HEK293 (cell line): ENCODE data around the gene TRIB2.

Experiments
- CTCF ChIA-PET: fragments of 350-600 bp; formaldehyde crosslinking; extraction: SDS; loops from one replicate; lab custom pipeline; 2021; ENCODE audit warnings: antibody characterized with exemption; lab: Yijun Ruan, JAX
- POLR2A ChIA-PET: fragments of 300-600 bp; formaldehyde crosslinking; extraction: SDS; loops from one replicate; lab custom pipeline; 2020; ENCODE audit warnings: antibody characterized with exemption, inconsistent platforms; lab: Yijun Ruan, JAX
- H3K27ac ChIP-seq: fragments of 200-500 bp; sonication (Bioruptor generic); 2 replicates; pipeline ENCODE4 v1.5.1; 2014; ENCODE audit warnings: low read depth, low read length, control low read depth, inconsistent platforms; ENCODE audit errors: extremely low read depth
- H3K36me3 ChIP-seq, 2 experiments: fragments of 200-500 bp in 1 of 2; sonication (Bioruptor generic) in 1 of 2; 1 replicate in 1 of 2; 2 replicates in 1 of 2; pipeline ENCODE4 v1.5.1; 2014 to 2017; ENCODE audit warnings: inconsistent platforms in 2 of 2, low read length in 2 of 2; ENCODE audit not compliant: control insufficient read depth in 2 of 2, insufficient read depth in 1 of 2
- H3K4me1 ChIP-seq: fragments of 200-500 bp; sonication (Bioruptor generic); 2 replicates; pipeline ENCODE4 v1.5.1; 2014; ENCODE audit warnings: mild to moderate bottlenecking, low read length, inconsistent platforms; ENCODE audit not compliant: control insufficient read depth, insufficient read depth
- H3K4me3 ChIP-seq: 2 replicates; pipeline ENCODE4 v1.5.1; 2011; ENCODE audit warnings: low read depth, mild to moderate bottlenecking, control low read depth, low read length, moderate library complexity
- H3K9me3 ChIP-seq: fragments of 200-500 bp; sonication (Bioruptor generic); 2 replicates; pipeline ENCODE4 v1.5.1; 2014; ENCODE audit warnings: low read depth, low read length, inconsistent platforms; ENCODE audit not compliant: control insufficient read depth, insufficient read depth
- KLF1 ChIP-seq: fragments of 450-650 bp; formaldehyde crosslinking; IDR thresholded peaks from 2 replicates; pipeline ENCODE4 v1.5.1; 2016; ENCODE audit warnings: missing biosample characterization, missing genetic modification characterization
- OSR2 ChIP-seq: fragments of 450-650 bp; formaldehyde crosslinking; IDR thresholded peaks from 2 replicates; pipeline ENCODE4 v1.5.1; 2016; ENCODE audit warnings: missing biosample characterization, missing genetic modification characterization
- SCRT2 ChIP-seq: fragments of 450-650 bp; formaldehyde crosslinking; IDR thresholded peaks from 2 replicates; pipeline ENCODE4 v1.5.1; 2016; ENCODE audit warnings: missing biosample characterization, missing genetic modification characterization
- ZNF157 ChIP-seq: fragments of 450-650 bp; formaldehyde crosslinking; IDR thresholded peaks from 2 replicates; pipeline ENCODE4 v1.5.1; 2016; ENCODE audit warnings: missing biosample characterization, missing genetic modification characterization
- ZNF174 ChIP-seq: fragments of 450-650 bp; formaldehyde crosslinking; IDR thresholded peaks from 2 replicates; pipeline ENCODE4 v1.5.0; 2017; ENCODE audit warnings: missing biosample characterization, mild to moderate bottlenecking, missing genetic modification characterization
- ZNF18 ChIP-seq: fragments of 450-650 bp; formaldehyde crosslinking; IDR thresholded peaks from 2 replicates; pipeline ENCODE4 v1.5.1; 2016; ENCODE audit warnings: missing biosample characterization, missing genetic modification characterization
- ZNF211 ChIP-seq: fragments of 450-650 bp; formaldehyde crosslinking; IDR thresholded peaks from 2 replicates; pipeline ENCODE4 v1.5.1; 2016; ENCODE audit warnings: low read depth, missing biosample characterization, missing genetic modification characterization
- ZNF324 ChIP-seq: fragments of 450-650 bp; formaldehyde crosslinking; IDR thresholded peaks from 2 replicates; pipeline ENCODE4 v1.5.1; 2016; ENCODE audit warnings: missing biosample characterization, missing genetic modification characterization
- ZNF433 ChIP-seq: fragments of 450-650 bp; formaldehyde crosslinking; IDR thresholded peaks from 2 replicates; pipeline ENCODE4 v1.5.1; 2016; ENCODE audit warnings: missing biosample characterization, missing genetic modification characterization, low read depth
- ZNF48 ChIP-seq: fragments of 450-650 bp; formaldehyde crosslinking; IDR thresholded peaks from 2 replicates; pipeline ENCODE4 v1.5.1; 2016; ENCODE audit warnings: missing biosample characterization, missing genetic modification characterization
- ZNF600 ChIP-seq: fragments of 450-650 bp; formaldehyde crosslinking; IDR thresholded peaks from 2 replicates; pipeline ENCODE4 v1.5.1; 2016; ENCODE audit warnings: missing biosample characterization, missing genetic modification characterization
- ZNF624 ChIP-seq: fragments of 450-650 bp; formaldehyde crosslinking; IDR thresholded peaks from 2 replicates; pipeline ENCODE4 v1.5.1; 2017; ENCODE audit warnings: missing biosample characterization, missing genetic modification characterization
- ZNF658 ChIP-seq: fragments of 450-650 bp; formaldehyde crosslinking; IDR thresholded peaks from 2 replicates; pipeline ENCODE4; 2016; ENCODE audit warnings: missing biosample characterization, missing genetic modification characterization
- ZNF660 ChIP-seq: fragments of 450-650 bp; IDR thresholded peaks from 2 replicates; pipeline ENCODE4 v1.5.1; 2018; ENCODE audit warnings: missing biosample characterization, mild to moderate bottlenecking, missing genetic modification characterization
- ZNF76 ChIP-seq: fragments of 450-650 bp; formaldehyde crosslinking; IDR thresholded peaks from 2 replicates; pipeline ENCODE4; 2016; ENCODE audit warnings: low read depth, missing biosample characterization, missing genetic modification characterization, borderline replicate concordance
- ZNF776 ChIP-seq: fragments of 450-650 bp; formaldehyde crosslinking; IDR thresholded peaks from 2 replicates; pipeline ENCODE4 v1.5.0; 2017; ENCODE audit warnings: missing biosample characterization, missing genetic modification characterization, borderline replicate concordance
- ZNF843 ChIP-seq: fragments of 450-650 bp; formaldehyde crosslinking; IDR thresholded peaks from 2 replicates; pipeline ENCODE4 v1.5.1; 2016; ENCODE audit warnings: missing biosample characterization, missing genetic modification characterization
- TF ChIP-seq, protein P1 (sequence below): fragments of 450-650 bp; formaldehyde crosslinking; IDR thresholded peaks from 2 replicates; pipeline ENCODE4 v1.5.1; 2017; ENCODE audit warnings: missing biosample characterization, missing genetic modification characterization
- TF ChIP-seq, protein P2 (sequence below): fragments of 450-650 bp; formaldehyde crosslinking; IDR thresholded peaks from 2 replicates; pipeline ENCODE4 v1.5.1; 2016; ENCODE audit warnings: missing biosample characterization, missing genetic modification characterization

The TRIB2 gene

DNA sequence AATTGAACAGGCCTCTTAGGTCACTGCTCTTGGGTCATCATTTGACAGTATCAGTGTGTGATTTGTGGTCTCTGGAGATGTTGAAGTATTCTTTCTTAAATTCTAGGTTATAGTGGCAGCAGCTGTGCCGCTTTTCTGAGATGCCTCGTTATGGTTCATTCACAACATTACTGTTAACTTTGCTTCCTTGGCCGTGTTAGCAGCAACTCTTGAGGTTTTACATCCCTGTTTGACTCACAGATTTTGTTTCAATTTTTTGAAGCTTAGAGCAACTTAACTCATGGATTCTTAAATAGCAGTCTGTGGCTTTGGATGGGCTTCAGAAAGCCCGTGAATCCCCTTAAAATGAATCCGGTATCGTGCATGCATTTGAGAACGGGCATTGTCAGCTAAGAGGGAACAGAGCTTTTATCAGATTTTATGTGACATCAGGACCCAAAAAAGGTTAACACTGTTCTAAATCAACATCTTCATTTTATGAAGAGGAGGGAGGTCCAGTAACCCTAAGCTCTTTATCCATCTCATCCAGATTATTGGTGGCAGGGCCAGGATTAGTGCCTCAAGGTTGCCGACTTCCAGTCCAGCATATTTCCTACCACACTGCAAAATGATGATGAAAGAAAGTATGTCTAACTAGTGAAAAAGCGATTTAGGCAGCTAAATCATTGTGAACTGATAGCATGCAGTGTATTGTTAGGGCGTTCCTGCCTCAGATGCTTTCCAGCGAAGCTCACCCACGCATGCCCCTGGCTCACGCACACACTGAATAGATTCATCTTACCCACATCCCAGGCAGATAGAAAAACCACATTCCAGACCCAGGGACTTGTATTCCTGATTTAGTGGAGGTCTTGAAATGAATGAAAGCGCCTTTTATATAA, 5.1 kb downstream of the TRIB2 start:
- Histone ChIP-seq H3K36me3 (peaks cover 0 to 40% of the 10 kb centered on the region in 2 experiments; a peak in 2 of 3 replicates), H3K9me3 (no peaks in the 10 kb centered on the region), H3K4me1 (peaks cover 3% of the 10 kb centered on the region; the same call in 1 of the 2 replicates), H3K27ac (no peak overlapping the region), H3K4me3 (no peak overlapping the region)
- POLR2A ChIA-PET: interaction anchor here (1.3 kb wide), 1 partner anchor 210 kb away, joined by 3 read pairs; no protein-coding TSS in a partner anchor
- CTCF ChIA-PET: interaction anchor here (0.5 to 3.2 kb wide), 5 partner anchors 209 to 1828 kb away, joined by 3 to 23 read pairs (median 3); no protein-coding TSS in a partner anchor
- TF ChIP-seq ZNF324: no peak
- TF ChIP-seq ZNF157 (tag by site-specific recombination): peak; percentile 61; the same call in 1 of the 2 replicates

- peaks cover 0 to 49% of the 10 kb centered on the region in 2 experiments; a peak in 2 of 3 replicates for H3K36me3 ChIP-seq
- ChIA-PET CTCF (interaction anchor here (1.0 to 3.2 kb wide), 3 partner anchors 208 to 284 kb away, joined by 5 to 23 read pairs (median 18); no protein-coding TSS in a partner anchor), POLR2A (no interaction called here)
- H3K27ac ChIP-seq: no peak overlapping the region
- H3K4me1 ChIP-seq: peaks cover 3% of the 10 kb centered on the region; the same call in 1 of the 2 replicates
- TF ChIP-seq ZNF658 (tag by site-specific recombination) (no peak), ZNF624 (tag by site-specific recombination) (no peak), ZNF76 (no peak)
- TF ChIP-seq, all 188 proteins: peak for 0
- no peak overlapping the region for H3K4me3 ChIP-seq
- H3K9me3 ChIP-seq: no peaks in the 10 kb centered on the region
Measured at GRCh38 chr2:12722447-12723316, 5.9 kb downstream of the TRIB2 start.

DNA sequence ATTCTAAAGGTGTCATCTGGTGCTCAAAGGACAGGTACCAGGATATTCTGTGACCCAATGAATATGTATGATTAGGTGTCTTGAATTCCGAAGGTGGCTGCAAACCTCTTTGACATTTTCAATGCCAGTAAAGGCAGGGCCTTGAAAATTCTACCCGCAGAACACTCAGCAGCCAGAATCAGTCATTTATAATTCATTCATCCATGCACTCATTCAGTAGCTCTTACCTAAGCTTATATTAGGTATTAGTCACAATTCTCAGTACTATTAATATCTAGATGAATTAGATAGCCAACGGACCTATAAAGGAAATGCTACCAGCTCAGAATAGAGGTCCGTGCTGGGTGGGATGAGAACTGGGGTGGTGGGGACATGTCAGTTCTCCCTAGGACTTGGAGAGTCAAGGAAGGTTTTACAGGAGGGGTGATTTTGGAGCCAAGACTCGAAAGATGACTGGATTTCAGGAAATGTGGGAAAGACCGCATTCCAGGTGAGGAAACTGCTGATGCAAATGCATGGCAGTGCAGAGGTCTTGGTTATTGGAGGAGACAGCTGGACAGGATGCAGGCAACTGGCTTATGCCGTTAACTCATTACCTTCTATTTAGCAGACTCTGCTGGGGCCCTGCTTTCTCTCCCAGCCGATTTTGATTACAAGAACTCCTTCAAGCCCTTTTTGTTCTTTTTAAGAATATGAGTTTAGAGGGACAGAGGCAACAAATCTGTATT, 7.2 kb downstream of the TRIB2 start:
- no peak overlapping the region for H3K27ac ChIP-seq
- POLR2A ChIA-PET: interaction anchor here (1.1 kb wide), 1 partner anchor 10 kb away, joined by 4 read pairs; no protein-coding TSS in a partner anchor

More for the DNA sequence above, 7.2 kb downstream of the TRIB2 start:
- Histone ChIP-seq H3K4me1 (peaks cover 3% of the 10 kb centered on the region; the same call in 1 of the 2 replicates), H3K9me3 (no peaks in the 10 kb centered on the region), H3K4me3 (no peak overlapping the region), H3K36me3 (peaks cover 0 to 60% of the 10 kb centered on the region in 2 experiments; a peak in 2 of 3 replicates)
- TF ChIP-seq, protein P1, sequence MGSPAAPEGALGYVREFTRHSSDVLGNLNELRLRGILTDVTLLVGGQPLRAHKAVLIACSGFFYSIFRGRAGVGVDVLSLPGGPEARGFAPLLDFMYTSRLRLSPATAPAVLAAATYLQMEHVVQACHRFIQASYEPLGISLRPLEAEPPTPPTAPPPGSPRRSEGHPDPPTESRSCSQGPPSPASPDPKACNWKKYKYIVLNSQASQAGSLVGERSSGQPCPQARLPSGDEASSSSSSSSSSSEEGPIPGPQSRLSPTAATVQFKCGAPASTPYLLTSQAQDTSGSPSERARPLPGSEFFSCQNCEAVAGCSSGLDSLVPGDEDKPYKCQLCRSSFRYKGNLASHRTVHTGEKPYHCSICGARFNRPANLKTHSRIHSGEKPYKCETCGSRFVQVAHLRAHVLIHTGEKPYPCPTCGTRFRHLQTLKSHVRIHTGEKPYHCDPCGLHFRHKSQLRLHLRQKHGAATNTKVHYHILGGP: no peak
- TF ChIP-seq ZNF174 (tag by site-specific recombination) (no peak), ZNF600 (tag by site-specific recombination) (no peak), ZNF76 (no peak), SCRT2 (no peak), ZNF843 (no peak), ZNF18 (no peak), ZNF776 (tag by site-specific recombination) (no peak), OSR2 (tag by site-specific recombination) (no peak), ZNF211 (tag by site-specific recombination) (no peak), ZNF48 (tag by site-specific recombination) (no peak), ZNF624 (tag by site-specific recombination) (no peak), KLF1 (tag by site-specific recombination) (no peak), ZNF660 (tag by site-specific recombination) (no peak), ZNF433 (tag by site-specific recombination) (no peak)
- TF ChIP-seq, protein P2, sequence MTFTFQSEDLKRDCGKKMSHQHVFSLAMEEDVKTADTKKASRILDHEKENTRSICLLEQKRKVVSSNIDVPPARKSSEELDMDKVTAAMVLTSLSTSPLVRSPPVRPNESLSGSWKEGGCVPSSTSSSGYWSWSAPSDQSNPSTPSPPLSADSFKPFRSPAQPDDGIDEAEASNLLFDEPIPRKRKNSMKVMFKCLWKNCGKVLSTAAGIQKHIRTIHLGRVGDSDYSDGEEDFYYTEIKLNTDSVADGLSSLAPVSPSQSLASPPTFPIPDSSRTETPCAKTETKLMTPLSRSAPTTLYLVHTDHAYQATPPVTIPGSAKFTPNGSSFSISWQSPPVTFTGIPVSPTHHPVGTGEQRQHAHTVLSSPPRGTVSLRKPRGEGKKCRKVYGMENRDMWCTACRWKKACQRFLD (tag by site-specific recombination): no peak
- CTCF ChIA-PET: interaction anchor here (1.0 kb wide), 1 partner anchor 283 kb away, joined by 5 read pairs; no protein-coding TSS in a partner anchor
